HG02623 (cell line): ENCODE results near the gene SFT2D1.
A peak's percentile ranks its signal among the peaks of the same experiment; 100 is the strongest.

Experiments
- ATAC-seq: cut with Tn5 transposase; IDR thresholded peaks from one replicate; pipeline ENCODE4 v1.9.1; 2021; ENCODE audit warnings: moderate library complexity; ENCODE audit not compliant: unreplicated experiment

SFT2D1 gene

GRCh38 chr6:166335378-166336302 is 6.7 kb downstream of the SFT2D1 start:
- ATAC-seq = peak; percentile 46

GRCh38 chr6:166334878-166335277 is 7.5 kb downstream of the SFT2D1 start:
- no peak for ATAC-seq

- peak; percentile 74 for ATAC-seq
Measured at GRCh38 chr6:166333172-166333995, 9.0 kb downstream of the SFT2D1 start.

DNA sequence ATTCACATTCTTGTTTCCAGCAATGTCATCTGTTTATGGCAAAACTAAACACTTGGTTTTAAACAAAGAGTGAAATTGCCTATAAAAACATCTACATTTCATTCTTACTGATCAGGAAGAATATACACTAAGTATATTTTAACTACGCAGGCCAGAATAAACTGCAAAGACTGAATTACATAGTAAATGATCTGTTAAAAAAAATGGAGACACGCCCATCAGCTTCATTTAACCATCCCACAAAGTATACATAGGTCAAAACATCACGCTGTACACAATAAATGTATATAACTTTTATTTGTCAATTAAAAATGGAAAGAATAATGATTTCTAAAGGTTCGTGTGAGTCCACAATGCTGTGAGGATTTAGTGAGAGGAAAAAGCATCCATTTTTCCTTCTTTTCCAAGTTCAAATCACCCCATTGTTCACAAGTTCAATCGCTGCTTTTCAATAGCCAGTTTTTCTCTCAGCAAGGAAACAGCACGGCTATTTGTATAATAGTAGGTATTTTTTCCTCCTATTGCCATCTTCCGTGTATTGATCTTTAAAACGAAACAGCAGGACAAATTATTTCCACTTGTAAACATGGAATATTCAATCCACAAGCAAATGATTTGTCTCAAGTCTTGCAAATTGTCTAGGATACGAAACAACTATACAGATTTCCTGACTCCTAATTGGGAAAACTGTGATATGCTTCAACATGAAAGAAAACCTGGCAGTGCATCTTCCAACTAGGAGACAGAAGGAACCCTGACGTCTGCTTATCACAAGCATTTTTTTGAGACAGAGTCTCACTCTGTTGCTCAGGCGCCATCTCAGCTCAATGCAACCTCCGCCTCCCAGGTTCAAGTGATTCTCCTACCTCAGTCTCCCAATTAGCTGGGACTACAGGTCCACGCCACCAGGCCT is 10.6 kb downstream of the SFT2D1 start:
- no peak for ATAC-seq

GRCh38 chr6:166330612-166331011 is 11.7 kb downstream of the SFT2D1 start:
- ATAC-seq = no peak

GRCh38 chr6:166325383-166326042 is 16.8 kb downstream of the SFT2D1 start:
- ATAC-seq = peak; percentile 82

GRCh38 chr6:166323395-166323794 is 18.9 kb downstream of the SFT2D1 start:
- no peak for ATAC-seq

GRCh38 chr6:166318649-166319600 is 23.4 kb downstream of the SFT2D1 start:
- ATAC-seq = no peak

- ATAC-seq = no peak
Measured at GRCh38 chr6:166318227-166318626, 24.1 kb downstream of the SFT2D1 start.

- no peak for ATAC-seq
Measured at GRCh38 chr6:166317261-166318212, 24.8 kb downstream of the SFT2D1 start.

DNA sequence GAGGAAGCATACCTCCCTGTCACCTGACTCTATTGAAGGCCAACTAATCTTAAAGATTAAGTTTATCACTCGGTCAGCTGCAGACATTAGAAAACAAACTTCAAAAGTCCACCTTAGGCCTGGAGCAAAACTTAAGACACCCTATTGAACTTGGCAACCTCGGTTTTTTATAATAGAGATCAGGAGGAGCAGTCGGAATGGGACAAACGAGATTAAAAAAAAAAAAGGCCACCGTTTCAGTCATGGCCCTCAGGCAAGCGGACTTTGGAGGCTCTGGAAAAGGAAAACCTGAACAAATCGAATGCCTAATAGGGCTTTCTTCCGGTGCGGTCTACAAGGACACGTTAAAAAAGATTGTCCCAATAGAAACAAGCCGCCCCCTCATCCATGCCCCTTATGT is 26.9 kb downstream of the SFT2D1 start:
- no peak for ATAC-seq

GRCh38 chr6:166314454-166314853 is 27.9 kb downstream of the SFT2D1 start:
- no peak for ATAC-seq

- peak; percentile 72 for ATAC-seq
Measured at GRCh38 chr6:166313255-166314070, 28.9 kb downstream of the SFT2D1 start.

- no peak for ATAC-seq
Measured at GRCh38 chr6:166312832-166313231, 29.5 kb downstream of the SFT2D1 start.

DNA sequence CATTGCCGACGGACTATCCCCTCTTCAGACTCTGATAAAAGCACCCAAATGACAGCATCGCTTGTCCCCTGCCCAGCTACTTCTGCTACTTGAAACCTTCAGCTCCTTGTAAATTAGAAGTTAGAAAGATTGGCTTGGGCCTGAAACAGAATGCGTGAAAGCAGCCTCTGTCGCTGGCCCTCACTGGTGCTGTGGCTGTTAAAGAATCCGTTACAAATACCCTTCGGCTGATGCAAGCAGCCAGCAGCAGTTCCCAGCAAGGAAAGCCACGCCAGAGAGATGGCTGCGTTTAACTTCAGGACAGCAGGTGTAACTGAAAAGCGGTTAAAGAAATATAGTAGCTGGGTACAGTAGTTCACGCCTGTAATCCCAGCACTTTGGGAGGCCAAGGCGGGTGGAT is 31.7 kb downstream of the SFT2D1 start:
- ATAC-seq = no peak

DNA sequence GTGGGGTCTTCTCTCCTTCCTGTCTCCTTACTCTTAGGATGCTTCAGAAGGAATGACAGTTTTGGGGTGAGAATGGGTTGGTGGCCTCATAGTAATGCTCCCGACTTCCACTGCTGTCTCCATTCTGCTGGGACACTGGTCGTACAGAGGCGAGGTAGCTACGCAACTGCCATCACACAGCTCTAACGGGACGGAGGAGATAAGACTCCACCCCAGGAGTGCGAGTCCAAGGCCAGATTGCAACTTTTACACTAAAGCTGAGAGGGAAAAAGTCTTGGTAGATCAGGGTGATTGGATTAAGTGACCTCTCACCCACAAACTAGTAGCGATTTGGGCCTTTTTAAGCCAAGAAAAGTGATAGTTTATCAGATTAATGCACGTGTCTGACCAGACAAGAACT is 32.4 kb downstream of the SFT2D1 start:
- no peak for ATAC-seq
